Fibroblast of pulmonary artery (primary cell): ENCODE results near the gene KIF27.
A peak's percentile ranks its signal among the peaks of the same experiment; 100 is the strongest.
"Not testable (repeated sequence)": the region's sequence is repeated elsewhere in the genome, so short reads cannot be mapped to it uniquely, and the experiment has no call there.

Source experiments
- DNase-seq: peaks from one replicate; pipeline ENCODE4 v3.0.0-alpha.2; 2010; ENCODE audit warnings: low read depth
- H3K4me3 ChIP-seq: replicated peaks from 2 replicates; pipeline ENCODE4 v1.5.1; 2011; ENCODE audit warnings: low read depth, mild to moderate bottlenecking, control low read depth, low read length, moderate library complexity
- TF ChIP-seq, protein P1 (sequence below): IDR thresholded peaks from 2 replicates; pipeline ENCODE4 v1.5.1; 2011; ENCODE audit warnings: mild to moderate bottlenecking, control low read depth, low read length, inconsistent platforms; ENCODE audit errors: missing control alignments

Gene KIF27

DNA sequence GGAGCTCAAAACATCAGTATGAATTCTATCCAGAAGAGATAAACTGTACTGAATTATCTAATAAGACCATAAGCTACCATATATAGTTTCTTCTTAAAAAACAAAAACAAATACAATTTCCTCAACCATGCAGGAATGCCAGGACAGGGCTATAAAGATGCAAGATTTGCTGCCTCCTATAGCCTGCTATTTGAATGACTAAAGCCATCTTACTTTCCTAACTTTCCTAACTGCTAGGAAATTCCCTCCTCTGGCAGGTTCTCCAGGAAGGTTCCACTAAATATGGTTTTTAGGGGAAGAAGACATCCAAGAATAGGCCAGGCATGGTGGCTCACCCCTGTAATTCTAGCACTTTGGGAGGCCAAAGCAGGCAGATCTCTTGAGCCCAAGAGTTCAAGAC lies 15.1 kb downstream of the KIF27 start:
- TF ChIP-seq, protein P1, sequence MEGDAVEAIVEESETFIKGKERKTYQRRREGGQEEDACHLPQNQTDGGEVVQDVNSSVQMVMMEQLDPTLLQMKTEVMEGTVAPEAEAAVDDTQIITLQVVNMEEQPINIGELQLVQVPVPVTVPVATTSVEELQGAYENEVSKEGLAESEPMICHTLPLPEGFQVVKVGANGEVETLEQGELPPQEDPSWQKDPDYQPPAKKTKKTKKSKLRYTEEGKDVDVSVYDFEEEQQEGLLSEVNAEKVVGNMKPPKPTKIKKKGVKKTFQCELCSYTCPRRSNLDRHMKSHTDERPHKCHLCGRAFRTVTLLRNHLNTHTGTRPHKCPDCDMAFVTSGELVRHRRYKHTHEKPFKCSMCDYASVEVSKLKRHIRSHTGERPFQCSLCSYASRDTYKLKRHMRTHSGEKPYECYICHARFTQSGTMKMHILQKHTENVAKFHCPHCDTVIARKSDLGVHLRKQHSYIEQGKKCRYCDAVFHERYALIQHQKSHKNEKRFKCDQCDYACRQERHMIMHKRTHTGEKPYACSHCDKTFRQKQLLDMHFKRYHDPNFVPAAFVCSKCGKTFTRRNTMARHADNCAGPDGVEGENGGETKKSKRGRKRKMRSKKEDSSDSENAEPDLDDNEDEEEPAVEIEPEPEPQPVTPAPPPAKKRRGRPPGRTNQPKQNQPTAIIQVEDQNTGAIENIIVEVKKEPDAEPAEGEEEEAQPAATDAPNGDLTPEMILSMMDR: peak; percentile 6
- DNase-seq: no peak
- no peak overlapping the region for H3K4me3 ChIP-seq

DNA sequence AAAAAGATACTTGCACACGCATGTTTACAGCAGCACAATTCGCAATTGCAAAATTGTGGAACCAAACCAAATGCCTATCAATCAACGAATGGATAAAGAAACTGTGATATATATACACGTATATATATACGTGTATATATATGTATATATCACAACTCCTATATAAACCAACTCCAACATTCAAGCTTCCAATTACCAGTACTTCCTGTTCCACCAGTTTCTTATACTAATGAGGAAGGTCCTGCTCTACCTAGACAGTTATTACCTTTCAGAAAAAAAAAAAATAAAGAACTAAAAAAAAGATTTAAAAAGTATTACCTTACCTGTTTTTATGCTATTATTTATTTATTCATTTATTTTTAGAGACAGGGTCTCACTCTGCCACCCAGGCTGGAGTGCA lies 20.6 kb downstream of the KIF27 start:
- not testable (repeated sequence) for H3K4me3 ChIP-seq, DNase-seq

DNA sequence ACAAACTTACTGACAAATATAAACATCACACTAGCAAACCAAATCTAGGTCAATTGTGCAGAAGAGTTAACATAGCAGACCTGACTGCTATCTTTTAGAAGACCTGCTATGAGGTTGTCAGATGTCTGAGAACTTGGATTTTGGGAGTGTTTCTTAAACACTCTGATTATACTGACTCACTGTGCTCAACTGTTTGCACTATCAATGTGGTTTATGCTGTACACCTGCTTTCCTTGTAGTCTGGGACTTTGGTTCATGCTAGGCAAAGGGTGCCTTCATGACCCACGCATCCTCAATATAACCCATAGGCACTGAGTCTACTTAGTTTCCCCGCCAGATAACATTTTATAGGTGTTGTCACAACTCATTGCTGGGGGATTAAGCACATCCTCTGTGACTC lies 26.9 kb downstream of the KIF27 start:
- H3K4me3 ChIP-seq, DNase-seq: not testable (repeated sequence)

DNA sequence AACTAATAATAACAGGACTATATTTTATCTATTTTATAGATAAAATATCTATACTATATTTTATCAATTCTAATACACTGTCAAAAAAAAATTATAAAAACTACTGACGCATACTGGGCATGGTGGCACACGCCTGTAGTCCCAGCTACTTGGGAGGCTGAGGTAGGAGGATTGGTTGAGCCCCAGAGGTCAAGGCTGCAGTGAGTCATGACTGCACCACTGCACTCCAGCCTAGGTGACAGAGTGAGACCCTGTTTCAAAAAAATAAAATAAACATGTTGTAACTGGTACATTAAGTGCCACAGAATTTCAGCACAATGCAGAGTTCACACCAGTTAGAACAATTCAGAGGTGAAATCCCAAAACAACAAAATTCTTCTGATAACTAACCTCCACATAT lies 34.7 kb downstream of the KIF27 start:
- not testable (repeated sequence) for DNase-seq

DNA sequence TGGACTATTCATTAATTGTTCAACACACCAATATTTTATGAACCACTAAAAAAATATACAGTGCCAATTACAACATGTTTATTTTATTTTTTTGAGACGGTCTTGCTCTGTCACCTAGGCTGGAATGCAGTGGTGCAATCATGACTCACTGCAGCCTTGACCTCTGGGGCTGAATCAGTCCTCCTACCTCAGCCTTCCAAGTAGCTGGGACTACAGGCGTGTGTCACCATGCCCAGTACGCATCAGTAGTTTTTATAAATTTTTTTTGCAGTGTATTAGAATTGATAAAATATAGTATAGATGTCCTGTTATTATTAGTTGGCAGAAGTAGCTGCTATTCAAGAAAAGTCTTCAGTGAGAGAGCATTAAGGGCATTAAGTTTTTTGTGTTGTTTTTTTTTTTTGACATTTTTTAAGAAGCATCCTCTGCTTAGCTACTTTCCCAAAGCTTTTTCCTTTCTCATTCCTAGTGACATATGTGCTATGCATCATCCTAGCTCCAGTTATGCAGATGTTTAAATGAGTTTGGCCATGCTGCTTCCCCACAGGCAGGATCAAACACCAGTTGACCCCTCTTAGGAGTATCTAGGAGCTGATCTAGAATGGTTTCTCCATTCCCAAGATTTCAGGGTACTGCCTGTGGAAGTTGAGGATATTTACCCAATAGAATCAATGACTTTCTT lies 35.5 kb downstream of the KIF27 start:
- peak; percentile 89 for DNase-seq
- not testable (repeated sequence) for H3K4me3 ChIP-seq

More for the DNA sequence above, 34.7 kb downstream of the KIF27 start:
- not testable (repeated sequence) for H3K4me3 ChIP-seq

DNA sequence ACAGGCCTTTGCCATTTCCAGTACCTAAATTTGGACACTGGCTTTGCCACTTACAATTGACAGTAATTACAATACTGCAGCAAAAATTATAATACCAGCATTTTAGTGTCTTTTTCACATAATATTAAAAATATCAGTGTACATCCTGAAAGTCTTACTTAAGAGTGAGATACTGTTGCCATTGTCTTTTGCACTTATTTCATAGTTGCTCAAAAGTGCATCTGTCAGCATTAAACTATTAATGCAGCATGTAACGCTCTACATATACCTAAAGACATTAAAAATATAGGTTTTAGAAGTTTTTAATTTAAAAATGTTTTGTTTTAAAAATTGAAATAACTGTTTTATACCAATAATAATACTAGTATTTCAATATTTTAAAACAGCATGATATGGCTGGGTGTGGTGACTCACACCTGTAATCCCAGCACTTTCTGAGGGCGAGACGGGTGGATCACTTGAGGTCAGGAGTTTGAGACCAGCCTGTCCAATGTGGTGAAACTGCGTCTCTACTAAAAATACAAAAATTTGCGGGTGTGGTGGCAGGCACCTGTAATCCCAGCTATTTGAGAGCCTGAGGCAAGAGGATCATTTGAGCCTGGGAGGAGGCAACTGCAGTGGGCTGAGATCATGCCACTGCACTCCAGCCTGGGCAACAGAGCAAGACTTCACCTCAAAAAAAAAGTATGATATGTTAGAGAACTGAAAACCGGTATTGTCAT lies 39.4 kb downstream of the KIF27 start:
- DNase-seq, H3K4me3 ChIP-seq: not testable (repeated sequence)

DNA sequence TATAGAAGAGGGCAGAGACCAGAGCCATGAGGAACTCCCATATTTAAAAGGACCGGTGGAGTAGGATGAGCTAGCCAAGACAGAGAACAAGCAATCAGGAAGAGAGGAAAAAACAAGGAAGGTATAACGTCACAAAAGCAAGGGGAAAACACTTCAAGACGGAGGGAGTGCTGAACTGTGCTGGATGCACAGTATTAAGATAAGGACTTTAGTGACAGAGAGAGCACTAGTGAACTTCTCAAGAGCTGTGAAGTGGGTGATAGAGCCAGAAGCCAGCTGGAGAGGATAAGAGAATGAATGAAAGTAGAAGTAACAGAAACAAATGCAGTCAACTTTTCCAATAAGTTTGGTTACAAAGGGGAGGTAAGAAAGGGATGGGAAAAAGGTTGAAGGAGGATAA lies 45.7 kb downstream of the KIF27 start:
- not testable (repeated sequence) for DNase-seq, H3K4me3 ChIP-seq

DNA sequence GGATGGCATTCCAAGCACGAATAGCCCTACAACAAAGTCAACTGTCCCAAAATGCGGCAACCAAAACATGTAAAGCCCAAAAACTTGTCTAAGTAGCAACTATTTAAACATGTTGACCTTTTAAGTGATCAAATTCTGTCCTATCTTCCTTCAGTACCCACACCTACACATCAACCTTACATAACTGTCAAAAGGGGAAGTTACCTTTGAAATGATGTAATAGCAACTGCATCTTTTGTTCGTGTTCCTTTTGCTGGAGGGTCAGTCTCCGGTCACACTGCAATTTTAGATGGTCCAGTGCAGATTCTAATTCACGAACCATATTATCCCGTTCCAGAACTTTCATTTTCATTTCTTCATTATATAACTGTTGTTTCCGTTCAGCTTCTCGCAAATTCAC lies 71.3 kb downstream of the KIF27 start:
- not testable (repeated sequence) for DNase-seq, H3K4me3 ChIP-seq

DNA sequence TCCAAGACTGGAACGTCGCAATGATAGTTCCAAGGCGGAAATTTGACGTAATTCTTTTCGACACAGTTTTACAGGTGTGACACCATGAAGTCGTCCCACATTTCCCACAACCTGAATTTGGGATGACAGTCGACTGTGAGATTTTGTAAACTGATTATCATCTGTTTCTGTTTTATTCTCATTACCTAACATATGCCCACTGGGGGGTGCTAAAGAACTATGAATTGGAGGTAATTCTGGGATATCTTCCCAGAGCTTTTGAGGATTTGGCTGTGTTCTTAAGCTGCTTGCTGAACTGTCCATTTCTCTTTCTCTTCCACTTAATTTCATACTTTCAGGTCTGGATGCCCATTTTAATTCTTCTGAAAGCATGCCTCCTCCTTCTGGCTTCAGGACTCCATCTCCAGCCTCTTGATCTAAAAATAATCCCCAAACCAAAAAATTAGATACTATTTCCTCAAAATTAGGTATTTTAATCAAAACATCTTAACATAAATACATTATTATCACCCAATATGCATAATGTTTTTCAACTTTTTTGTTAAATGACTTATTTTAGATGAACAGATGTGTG lies 84.1 kb downstream of the KIF27 start:
- not testable (repeated sequence) for H3K4me3 ChIP-seq, DNase-seq

DNA sequence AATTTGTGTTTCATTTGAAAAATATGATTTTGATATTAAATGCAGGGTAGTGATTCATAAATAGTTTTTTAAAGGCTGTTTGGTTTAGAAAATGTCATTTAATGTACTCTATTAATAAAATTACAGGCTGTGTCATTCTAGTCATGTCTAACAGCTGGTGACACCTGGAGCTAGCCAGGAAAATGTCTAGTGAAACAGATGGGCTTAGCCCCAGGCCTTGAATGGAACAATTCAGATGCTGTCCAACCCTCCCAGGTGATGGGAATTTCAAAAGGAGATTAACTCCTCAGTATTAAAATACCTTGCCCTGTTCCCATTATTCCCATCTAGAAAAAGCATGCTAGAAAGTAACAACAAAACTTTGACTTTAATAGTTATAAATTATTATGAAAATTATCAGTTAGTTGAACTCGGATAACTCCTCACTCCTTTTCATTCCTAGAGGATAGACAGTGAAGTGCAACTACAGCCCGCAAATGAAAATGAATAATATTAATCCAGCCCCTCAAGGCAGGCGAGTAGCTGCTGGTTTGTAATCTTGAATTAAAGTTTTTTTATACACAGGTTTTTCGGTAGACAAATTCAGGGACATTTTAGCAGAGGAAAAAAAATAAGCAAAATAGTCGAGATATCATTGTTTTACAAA lies 90.7 kb downstream of the KIF27 start:
- not testable (repeated sequence) for DNase-seq, H3K4me3 ChIP-seq

DNA sequence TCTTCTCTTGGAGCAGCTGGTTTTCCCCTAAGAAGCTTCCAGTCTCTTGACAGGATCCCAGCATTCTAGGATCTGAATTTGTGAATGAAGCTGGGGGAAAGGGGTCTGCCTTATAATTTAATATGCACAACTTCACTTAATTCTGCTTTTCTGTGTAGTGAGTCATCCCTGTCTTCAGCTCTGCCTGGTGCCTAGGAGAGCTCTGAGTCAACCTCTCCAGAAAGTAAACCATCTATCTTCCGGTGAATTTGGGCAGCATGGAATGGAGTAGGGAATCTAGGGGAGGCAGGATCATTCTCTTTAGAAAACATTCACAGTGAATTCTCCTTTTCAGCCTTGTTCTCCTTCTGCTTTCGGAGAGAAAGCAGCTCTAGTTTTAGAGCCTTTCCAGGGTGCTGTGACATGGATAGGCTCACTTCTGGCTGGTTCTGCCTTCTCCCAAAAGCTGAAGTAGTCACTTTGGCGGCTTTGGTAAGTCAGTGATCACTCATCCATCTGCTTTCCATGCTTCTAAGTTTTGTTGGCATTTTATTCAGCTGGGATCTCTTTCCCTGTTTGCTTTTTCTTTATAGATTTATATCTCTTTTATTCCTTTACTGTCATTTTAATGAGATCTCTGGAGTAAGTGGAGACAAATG lies 96.1 kb downstream of the KIF27 start:
- DNase-seq: peak; percentile 23
- not testable (repeated sequence) for H3K4me3 ChIP-seq

DNA sequence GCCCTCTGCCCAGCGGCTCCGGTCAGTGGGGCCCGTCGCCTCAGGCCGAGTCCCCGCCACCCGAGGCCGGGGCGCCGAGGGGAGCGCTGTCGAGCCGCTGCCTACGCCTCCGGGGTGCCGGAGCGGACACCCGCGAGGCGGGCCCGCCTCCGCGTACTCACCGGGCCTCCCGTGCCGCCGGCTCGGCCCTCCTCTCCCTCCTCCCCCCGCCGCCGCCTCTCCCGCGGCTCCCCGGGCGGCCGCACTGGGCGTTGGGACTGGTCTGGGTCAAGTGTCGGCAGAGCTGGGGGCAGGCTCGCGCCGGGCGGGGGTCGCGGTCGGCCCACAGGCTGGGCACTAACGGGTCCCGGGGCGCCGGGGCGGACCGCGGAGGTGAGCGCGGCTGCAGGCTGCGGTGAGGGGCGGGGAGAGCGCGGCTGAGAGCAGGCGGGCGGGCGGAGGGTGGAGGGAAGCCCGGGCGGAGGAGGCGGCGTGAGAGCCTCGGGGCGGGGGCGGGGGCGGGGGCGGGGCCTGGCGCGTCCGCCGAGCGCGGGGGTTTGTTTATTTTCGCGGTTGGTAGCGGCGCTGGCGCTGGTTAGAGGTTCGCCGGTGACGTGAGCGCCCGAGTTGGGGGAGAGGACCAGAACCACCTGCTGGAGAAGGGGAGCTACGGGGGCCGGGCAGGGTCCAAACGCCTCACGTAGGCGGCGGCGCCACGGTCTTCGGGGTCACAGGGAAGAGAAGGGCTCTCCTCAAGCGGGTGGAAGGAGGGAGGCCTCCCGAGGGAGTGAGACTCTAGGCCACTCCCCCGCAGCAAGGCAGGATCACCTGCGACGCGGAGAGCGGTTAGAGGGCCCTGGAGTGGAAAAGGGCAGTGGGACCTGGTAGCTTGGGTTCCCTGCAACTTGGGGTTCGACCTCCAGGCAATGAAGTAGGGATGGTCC lies 103.6 kb downstream of the KIF27 start, which contains the start of gene GKAP1:
GKAP1 (minus strand) TSS at position 414 of the 923 bp plus-strand sequence. CDS start 11,252 bp downstream, outside the sequence.
- DNase-seq: peak; percentile 52
- H3K4me3 ChIP-seq: peak within 1 kb of the TSS; percentile 57

DNA sequence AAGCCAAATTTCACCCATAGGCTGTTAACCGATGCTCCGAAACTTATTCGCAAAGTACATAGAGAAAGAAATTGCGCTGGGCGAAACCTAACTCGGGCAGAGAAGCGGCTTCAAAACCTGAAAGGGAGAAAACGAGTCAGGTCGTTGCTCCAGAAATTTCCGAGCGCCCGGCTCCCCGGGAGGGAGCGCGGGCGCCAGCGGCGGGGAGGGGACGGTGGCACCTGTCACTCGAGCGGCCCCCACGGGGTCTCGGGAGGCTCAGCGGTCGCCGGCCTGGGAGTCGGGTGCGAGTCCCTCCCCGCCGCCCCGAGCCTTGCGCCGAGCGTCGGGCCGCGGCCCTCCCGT lies 104.2 kb downstream of the KIF27 start:
- not testable (repeated sequence) for DNase-seq
- H3K4me3 ChIP-seq: peak overlapping the region; percentile 57

DNA sequence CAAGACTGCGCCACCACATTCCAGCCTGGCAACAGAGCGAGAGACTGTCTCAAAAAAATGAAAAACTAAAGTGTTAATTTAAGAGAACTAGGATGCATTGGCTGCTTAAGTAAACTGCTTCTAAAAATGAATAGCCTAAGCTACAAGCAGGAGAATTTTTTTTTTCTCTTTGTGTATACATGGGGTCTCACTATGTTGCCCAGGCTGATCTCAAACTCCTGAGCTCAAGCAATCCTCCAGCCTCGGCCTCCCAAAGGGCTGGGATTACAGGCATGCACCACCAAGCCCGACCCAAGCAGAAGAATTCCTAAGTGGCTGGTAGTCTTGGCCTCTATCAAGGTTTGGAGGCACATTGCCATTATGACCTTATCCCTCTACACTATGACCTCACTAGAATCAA lies 106.1 kb downstream of the KIF27 start:
- DNase-seq, H3K4me3 ChIP-seq: not testable (repeated sequence)

DNA sequence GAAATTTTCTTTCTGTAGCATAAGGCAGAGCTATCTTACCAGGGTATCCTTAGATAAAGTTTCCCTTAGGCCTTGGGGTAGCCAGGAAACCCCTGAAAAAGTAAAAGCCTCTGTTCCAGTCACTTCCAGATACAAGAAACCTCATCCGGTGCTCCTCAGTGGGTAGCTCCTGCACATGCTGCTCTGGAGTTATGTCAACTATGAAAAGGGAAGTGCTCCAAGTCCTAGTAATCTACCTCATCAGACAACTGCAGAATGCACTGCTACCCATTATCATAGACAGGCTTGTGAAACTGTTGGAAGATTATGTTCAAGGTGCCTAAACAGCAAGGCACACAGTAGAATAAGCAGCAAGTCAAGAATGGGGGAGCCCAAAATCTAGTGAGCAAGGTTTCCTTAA lies 112.0 kb downstream of the KIF27 start:
- DNase-seq, H3K4me3 ChIP-seq: not testable (repeated sequence)

DNA sequence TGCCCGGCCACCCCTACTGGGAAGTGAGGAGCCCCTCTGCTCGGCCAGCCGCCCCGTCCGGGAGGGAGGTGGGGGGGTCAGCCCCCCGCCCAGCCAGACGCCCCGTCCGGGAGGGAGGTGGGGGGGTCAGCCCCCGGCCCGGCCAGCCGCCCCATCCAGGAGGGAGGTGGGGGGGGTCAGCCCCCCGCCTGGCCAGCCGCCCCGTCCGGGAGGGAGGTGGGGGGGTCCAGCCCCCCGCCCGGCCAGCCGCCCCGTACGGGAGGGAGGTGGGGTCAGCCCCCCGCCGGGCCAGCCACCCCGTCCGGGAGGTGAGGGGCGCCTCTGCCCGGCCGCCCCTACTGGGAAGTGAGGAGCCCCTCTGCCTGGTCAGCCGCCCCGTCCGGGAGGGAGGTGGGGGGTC lies 116.8 kb downstream of the KIF27 start:
- not testable (repeated sequence) for H3K4me3 ChIP-seq, DNase-seq
